Activated CD8-positive, alpha-beta memory T cell treated with anti-CD3 and anti-CD28 coated beads, Interleukin-2, amount 50 U/mL, for 1 hour (primary cell): Measurements from ENCODE around the gene RASGEF1C.
"Not testable (repeated sequence)": the region's sequence is repeated elsewhere in the genome, so short reads cannot be mapped to it uniquely, and the experiment has no call there.

Experiments used
- DNase-seq: peaks from one replicate; pipeline ENCODE4 v3.0.0-alpha.2; 2020; ENCODE audit errors: extremely low read depth

The RASGEF1C gene

DNA sequence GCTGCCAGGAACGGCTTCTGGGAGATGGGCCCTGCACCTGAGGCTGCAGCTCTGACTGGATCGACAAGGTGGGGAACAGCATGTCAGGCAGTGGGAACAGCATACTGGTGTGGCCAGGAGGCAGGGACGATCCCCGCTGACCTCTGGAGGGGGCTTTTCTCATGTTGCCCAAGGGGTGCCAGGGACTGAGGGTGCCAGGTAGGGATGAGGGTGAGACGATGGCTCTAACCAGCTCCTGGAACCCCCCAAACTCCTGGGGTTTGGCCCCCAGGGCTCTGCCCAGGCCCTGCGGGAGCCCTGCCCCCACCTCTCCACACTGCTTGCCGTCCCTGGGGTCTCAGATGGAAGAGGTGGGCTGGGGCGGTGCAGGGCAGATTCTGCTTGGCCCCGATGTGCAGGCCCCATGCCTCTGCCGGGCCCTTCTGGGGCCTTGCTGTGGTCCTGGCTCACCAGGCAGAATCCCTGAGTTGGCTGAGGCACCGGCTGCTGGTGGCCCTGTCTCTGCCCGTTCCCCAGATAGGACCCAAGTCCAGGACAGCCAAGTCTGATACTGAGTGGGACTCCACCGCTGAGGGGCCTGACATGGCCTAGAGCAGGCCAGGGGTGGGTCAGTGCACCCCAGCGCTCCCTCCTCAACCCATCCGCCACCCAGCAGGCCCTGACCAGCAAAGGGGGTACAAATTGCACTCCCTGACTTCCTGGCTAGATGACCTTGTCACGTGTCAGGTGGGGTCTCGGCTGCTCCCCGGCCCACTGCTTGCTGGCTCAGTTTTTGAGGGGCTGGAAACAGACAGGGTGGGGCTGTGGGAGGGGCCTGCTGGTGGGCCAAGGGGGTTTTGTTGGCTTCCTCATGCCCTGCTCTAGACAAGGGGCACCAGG is 109.0 kb downstream of the RASGEF1C start:
- DNase-seq, result no peak

DNA sequence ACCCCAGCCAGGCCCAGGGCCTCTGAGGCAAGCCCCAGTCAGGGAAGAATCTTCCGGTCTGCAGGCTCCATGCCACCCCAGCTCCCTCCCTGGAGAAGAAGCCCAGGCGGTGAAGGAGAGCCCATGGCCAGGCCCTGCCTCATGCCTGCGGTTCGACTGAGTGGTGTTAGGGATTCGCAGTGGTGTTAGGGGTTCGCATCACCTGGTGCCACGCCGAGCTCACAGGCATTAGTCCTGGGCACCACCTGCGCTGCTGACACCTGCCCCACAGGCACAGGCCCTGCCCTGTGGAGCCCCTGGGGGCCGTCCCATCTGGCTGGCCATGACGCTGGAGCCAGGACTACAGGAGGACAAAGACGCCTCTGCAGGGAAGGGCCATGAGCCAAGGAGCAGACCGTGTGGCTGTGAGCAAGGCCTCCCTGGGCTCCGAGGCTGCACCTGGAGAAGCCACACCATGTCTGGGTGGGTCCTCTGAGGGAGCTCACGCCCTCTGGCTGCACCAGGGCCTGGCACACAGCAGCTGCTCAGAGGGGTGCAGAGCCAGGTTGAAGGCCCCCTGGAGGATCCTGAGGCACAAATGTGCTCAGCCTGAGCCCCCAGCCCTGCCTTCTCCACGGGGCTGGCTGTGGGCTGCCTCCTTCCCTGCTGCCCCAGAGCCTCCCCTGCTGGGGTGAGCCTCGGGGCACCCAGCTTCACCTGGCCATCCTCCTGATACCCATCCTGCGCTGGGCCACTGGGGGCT is 109.8 kb downstream of the RASGEF1C start:
- no peak for DNase-seq

DNA sequence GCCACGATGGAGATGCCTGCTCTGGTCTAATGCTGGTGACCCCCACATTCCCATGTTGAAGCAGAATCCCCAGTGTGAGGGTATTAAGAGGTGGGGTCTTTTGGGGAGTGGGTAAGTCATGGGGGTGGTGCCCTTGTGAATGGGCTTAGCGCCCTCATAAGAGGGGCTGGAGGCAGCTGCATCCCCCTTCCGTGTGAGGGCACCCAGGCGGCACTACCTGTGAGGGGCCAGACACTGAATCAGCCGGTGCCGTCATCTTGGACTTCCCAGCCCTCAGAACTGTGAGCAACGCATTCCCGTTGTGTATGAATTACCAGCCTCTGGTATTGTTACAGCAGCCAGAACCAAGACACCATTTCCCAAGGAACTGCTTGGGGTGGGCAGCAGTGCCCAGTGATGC is 110.5 kb downstream of the RASGEF1C start:
- no peak for DNase-seq

DNA sequence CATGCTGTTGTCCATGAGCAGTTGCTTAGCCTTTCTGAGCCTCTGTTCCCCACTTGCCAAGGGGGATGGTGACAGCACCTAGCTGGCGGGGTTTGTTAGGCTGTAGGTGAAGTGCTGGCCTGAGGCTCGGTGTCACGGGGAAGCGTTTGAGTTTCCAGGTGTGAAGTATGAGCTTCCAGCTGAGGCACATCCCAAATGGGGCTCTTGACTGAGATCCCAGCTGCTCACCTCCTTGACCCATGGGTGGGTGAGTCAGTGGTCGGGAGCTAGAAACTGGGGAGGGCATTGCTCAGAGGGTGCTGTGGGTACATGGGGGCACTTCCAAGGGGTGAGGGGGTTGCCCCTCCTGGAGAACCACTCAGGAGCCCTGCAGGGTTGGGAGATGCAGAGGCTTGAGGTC is 111.1 kb downstream of the RASGEF1C start:
- DNase-seq, result no peak

DNA sequence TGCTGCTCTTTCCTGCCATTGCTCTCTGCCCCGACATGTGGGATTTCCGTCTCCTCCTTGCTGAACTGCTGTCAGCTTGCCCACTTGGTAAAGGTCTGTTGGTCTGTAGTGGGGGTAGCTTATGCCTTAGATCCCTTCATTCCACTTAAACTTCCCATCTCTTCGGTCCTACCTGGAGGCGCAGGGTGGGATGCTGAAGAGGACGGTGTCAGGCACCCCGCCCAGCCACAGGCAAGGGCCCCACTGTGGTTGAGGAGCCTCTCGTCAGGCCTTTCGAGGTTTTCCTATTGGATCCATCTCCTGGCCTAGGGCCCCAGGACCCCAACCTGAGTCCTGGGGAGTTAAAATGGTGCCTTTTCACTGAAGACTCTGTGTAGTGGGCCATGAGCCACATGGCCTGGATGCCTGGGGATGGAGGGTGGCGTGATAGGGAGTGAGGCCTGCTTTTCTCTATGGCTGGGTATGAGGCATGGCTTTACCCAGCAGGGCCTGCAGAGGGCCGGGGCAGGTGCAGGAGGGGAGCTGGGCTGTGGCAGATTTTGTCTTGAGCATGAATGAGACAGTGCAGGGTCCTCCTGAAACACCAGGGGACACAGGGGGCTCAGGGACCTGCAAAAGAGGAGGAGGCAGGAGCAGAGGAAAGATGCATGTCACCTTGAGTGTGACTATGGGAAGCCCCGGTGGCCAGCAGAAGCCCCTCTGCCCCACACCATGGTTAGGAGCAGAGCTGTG is 111.7 kb downstream of the RASGEF1C start:
- no peak for DNase-seq

DNA sequence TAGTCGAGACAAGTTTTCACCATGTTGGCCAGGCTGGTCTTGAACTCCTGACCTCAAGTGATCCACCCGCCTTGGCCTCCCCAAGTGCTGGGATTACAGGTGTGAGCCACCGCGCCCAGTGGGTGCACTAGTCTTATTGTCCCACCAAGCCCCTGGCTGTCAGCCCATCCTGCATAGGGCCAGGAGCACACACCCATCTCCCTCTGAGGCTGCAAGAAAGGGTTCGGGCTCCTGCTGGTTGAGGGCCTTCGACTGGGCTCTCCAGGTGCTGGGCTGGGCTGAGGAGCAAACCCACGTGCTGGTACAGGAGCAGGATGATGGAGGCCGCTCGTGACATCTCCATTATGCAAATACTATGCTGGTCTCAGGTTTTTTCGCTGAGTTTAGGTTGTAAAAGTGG is 112.4 kb downstream of the RASGEF1C start:
- DNase-seq, result no peak

DNA sequence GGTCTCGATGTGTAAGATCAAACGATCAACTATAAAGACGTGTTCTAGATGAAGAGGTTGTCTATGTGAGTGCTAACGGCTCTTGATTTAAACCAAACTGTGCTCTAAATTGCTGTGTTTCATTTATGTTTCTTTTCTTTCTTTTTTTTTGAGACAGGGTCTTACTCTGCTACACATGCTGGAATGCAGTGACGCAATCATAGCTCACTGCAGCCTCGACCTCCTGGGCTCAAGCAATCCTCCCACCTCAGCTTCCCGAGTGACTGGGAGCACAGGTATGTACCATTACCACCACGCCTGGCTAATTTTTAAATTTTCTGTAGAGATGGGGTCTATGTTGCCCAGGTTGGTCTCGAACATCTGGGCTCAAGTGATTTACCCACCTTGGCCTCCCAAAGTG is 113.5 kb downstream of the RASGEF1C start:
- DNase-seq, result no peak

DNA sequence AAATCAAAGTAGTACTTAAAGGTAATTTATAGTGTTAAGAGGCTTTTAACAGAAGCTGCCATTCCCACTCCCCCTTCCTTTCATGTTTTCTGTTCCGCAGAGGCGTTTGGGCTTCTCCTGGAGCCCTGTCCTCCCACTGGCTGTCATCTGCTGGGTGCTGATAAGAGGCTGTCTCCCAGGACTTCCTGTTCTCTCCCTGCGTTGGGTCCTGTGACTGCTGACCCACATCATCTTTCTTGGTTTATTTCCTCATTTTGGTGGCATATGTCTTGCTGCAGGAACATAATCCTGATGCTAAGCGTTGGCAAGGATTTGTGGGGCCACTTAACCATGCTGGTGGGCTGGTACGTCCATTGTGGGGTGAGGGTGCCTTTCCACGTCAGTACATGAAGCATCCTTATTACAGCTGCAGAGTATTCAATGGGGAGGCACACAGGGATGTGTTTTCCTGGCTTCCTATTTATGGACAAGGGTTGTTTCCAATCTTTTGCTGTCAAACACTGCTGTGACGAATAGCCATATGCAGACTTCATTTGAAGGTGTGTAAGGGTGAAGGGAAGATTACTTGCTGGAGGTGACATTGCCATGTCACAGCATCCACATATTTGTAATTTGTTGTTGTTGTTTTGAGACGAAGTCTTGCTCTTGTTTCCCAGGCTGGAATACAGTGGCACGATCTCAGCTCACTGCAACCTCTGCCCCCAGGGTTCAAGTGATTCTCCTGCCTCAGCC is 115.2 kb downstream of the RASGEF1C start:
- DNase-seq, result no peak

DNA sequence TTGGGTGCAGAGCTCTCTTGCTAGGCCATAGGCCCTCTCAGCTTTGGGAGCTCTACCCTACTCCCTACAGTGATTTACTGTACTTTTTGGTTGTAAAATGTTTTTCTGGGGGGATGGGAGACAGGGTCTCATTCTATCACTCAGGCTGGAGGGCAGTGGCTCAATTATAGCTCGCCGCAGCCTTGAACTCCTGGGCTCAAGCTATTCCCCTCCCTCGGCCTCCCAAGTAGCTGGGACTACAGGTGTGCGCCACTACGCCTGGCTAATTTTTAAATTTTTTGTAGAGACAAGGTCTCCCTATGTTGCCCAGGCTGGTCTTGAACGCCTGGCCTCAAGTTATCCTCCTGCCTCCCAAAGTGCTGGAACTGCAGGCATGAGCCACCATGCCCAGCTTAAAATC is 115.8 kb downstream of the RASGEF1C start:
- no peak for DNase-seq

DNA sequence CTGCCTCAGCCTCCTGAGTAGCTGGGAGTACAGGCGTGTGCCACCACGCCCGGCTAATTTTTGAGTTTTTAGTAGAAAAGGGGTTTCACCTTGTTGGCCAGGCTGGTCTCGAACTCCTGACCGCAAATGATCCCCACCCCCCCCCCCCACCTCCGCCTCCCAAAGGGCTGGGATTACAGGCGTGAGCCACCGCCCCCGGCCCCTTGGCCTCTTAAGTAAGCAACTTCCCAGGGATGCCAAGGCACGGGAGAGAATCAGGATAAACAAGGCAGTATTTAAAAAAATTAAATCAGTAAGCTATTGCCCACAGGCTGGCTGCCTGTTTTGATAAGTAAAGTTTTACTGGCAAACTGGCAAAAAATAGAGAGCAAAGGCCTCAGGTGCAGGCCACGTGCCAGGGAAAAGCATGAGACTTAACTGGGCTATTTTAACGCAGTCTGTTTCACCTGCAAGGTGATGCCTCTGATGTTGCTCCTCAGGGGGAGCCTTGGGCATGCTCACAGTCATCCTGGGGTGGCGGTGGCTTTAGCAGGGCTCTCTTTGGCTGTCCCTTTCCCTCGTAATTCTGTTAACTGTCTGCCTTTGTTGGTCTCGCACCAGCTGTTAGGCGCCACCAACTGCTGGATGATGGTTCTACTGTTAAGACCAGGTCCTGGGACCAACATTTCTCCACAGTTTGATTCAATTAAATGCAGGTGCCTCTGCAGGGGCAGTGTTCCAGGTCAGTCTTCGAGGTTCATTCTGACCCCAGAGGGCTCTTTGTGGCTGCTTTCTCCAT is 118.1 kb downstream of the RASGEF1C start:
- DNase-seq, result no peak

DNA sequence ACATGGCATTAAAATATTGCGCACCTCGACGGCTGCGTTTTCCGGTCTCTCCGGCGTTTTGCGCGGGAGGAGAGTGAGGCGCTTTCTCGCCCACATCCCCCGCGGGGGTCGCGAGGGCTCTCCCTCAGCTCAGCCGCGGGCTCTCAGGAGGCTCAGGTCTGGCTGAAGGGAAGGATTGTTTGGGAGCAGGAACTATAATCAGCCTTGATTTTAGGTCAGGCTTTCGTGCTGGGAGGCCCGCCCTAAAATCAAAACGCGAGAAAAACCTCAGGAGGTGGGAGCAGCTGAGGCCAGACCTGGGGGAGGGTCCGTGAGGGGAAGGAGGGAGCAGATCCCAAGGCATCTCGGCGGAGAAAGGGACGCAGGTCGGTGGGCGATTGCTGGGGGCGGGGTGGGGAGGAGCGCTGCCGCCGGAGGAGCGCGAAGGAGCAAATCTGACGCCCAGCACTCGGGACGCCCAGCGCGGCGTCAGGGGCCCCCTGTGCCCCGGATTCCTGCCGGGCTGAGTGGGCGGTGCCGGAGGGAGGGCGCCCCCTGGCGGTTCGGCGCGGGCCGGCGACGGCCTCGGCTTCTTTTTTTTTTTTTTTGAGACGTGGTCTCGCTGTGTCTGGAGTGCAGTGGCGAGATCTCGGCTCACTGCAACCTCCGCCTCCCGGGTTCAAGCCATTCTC is 118.8 kb downstream of the RASGEF1C start:
- peak; percentile 40 for DNase-seq

DNA sequence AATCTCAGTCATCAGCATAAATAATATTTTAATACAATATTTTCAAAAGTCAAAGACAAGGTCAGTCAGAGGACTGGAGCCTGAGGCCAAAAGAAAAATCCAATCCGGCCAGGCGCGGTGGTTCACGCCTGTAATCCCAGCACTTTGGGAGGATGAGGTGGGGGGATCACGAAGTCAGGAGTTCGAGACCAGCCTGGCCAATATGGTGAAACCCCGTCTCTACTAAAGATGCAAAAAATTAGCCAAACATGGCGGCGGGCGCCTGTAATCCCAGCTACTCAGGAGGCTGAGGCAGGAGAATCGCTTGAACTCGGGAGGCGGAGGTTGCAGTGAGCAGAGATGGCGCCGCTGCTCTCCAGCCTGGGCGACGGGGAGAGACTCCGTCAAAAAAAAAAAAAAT is 119.4 kb downstream of the RASGEF1C start:
- not testable (repeated sequence) for DNase-seq

DNA sequence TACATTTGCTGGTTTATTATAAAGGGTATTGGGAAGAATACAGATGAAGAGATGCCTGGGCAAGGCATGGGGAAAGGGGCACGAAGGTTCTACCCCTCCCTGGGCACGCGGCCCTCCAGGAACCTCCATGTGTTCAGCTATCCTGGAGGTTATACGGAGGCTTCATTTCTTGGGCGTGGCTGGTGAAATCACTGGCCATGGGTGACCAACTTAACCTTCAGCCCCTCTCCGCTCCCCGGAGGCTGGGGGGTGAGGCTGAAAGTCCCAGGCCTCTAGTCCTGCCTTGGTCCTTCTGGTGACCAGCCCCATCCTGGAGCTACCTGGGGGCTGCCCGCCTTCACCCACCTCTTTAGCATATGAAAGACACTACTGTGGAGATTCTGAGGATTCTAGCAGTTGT is 120.5 kb downstream of the RASGEF1C start:
- no peak for DNase-seq

DNA sequence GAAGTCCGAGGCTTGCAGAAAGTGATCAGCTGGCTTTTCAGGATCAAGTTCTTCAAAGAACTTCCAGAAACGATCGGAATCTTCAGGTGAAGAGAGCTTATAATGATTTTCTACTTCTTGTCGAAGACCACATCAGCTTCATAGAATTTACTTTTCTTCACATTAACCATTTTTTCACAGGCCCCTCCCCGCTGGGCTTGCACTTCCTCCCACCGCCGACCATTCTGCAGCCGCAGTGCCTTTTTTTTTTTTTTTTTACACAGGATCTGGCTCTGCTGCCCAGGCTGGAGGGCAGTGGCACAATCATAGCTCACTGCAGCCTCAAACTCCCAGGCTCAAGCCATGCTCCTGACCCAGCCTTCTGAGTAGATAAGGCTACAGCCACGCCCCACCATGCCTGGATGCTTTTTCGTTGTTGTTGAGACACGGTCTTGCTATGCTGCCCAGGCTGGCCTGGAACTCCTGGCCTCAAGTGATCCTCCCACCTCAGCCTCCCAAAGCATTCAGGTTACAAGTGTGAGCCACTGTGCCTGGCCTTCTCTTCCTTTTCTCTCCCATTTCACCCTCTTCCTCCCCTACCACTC is 122.1 kb downstream of the RASGEF1C start:
- no peak for DNase-seq

DNA sequence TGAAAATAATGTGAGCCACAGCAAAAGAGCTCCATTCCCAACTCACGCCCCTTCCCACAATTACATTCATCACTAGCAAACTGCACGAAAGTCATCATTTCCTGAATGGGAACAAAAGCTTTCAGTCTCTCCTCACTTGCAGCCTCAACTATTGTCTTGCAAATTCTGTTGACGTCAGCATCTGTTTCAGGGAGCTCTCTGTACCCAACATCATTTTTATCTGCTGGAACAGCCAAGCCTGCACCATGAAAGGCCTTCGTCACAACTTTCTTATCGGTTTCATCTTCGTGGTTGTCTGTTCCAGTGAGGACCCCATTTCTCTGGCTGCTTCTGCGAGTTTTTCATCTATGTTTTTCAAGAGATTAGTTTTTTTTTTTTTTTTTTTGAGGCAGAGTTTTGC is 123.2 kb downstream of the RASGEF1C start:
- peak; percentile 37 for DNase-seq

DNA sequence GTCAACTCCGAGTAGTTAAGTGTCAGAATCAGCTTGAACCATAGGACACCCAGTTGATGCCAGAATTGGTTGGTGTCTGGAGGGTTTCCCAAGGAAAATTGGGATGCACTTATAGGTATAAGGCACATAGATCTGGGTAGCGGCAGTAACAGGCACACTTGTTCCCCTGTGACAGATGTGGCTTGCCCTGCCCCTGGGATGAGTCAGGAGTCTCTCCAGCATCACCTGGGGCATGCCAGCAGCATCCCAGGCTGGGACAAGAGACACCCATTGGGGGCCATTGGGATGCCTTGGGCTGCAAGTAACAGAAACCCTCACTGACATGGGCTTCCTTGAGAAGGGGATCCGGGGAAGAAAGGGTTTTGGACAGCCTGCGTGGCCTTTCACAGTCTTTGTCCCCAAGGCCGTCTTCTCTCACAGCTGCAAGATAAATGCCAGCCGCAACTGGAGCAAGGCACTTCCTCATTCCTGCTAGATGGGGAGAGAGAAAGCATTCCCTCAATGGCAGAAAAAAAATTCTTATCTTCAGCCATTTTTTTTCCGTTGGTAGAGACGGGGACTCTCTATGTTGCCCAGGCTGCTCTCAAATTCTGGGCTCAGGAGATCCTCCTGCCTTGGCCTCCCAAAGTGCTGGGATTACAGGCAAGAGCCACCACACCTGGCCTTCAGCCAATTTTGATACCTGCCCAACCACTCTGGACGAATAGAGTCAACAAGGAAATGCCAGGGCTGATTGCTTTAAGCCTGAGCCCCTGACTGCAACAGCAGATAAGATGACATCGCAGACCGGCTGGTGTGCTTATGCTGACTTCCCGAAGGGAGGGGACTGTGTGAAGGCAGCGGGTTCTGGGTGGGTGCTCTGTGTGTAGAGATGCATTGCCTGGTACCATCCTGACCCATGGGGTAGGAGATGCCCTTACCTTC is 124.1 kb downstream of the RASGEF1C start:
- no peak for DNase-seq

DNA sequence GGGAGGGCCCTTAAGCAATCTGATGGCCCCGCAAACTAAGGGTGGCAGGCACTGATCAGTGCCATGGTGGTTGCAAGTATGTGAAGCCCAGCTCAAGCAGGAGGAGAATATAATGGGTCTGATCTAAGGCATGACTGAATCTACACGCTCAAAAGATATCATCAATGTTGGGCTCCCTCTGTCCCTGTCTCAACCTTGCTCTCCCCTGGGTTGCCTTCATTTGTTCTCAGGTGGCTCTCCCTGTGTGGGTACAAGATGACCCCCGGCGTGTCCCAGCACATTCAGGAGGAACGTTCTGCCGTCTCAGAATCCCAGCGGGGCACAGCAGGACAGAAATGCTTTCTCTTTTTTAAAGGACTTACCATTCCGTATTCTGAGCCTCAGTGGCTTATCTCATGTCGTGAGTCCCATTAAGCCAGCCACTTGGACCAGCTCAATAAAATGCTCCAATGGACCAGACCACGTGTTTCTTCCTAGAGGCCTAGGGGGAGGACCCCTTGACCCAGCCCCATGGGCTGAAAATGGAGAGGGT is 125.4 kb downstream of the RASGEF1C start:
- no peak for DNase-seq

DNA sequence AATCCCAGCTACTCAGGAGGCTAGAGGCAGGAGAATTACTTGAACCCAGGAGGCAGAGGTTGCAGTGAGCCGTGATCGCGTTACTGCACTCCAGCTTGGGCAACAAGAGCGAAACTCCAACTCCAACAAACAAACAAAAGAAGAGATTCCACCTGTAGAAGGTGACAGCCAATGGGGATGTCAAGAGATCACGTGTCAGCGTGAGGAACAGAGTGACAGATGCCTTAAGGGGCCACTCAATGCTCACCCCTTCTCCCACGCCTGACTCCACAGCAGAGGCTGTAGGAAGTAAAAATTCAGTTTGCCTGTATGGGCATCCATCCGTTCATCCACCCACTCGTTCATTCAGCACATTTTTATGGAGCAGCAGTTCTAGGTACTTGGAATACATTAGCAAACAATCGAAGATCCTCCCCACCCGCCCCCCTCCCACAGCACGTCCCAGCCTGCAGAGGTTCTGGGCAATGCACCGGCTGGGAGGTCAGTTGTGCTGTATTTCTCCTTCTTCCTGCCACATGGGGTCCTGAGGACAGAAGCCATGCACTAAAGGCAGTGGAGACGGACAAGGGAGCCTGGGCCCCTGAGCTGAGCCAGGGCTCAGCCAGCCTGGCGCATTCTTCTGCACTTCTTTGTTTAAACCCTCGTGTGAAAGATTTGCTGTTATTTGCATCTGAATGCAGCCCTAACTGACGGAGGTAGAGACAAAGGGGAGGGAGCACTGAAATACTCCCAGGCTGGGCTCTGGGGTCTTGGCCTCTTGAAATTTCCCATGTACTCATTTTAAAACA is 126.2 kb downstream of the RASGEF1C start:
- no peak for DNase-seq
